Measurements from ENCODE around the gene P3H1. TPM values are rescaled to one million over a fixed set of nuclear protein-coding genes. Genes with fewer than 3 reads are reported as not detected.

P3H1 gene
- total RNA-seq, 2 donors from 2014 or later, result 42.9 to 47.6 TPM

DNA sequence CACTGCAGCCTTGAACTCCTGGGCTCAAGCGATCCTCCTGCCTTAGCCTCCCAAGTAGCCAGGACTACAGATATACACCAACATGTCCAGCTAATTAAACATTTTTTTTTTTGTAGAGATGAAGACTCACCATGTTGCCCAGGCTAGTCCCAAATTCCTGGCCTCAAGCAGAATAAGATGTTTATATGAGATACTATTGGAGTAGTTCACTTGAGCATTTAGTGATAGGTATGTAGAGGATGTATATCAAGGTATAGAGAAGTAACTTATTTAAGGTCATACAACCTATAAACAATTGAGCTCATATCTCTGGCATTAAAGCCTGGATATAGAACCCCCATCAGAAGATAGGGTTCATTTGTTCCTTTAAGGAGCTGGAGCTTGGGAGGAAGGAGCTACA lies 13.3 kb upstream of the P3H1 start:
- no peaks in the 10 kb centered on the region for H3K27me3 ChIP-seq (replicated peaks; ENCODE audit: insufficient read depth)
- H3K4me3 ChIP-seq, result no peak overlapping the region
- ATAC-seq (ENCODE audit: insufficient number of reproducible peaks, low FRiP score, low read depth) (no peak), DNase-seq (ENCODE audit: low spot score) (no peak)
- TF ChIP-seq, protein P1, sequence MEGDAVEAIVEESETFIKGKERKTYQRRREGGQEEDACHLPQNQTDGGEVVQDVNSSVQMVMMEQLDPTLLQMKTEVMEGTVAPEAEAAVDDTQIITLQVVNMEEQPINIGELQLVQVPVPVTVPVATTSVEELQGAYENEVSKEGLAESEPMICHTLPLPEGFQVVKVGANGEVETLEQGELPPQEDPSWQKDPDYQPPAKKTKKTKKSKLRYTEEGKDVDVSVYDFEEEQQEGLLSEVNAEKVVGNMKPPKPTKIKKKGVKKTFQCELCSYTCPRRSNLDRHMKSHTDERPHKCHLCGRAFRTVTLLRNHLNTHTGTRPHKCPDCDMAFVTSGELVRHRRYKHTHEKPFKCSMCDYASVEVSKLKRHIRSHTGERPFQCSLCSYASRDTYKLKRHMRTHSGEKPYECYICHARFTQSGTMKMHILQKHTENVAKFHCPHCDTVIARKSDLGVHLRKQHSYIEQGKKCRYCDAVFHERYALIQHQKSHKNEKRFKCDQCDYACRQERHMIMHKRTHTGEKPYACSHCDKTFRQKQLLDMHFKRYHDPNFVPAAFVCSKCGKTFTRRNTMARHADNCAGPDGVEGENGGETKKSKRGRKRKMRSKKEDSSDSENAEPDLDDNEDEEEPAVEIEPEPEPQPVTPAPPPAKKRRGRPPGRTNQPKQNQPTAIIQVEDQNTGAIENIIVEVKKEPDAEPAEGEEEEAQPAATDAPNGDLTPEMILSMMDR (IDR thresholded peaks at IDR 0.05), result no peak
- H3K36me3 ChIP-seq, result peaks cover 23% of the 10 kb centered on the region
- H3K27ac ChIP-seq, result no peak overlapping the region
- H3K9me3 ChIP-seq, result no peaks in the 10 kb centered on the region
- H3K4me1 ChIP-seq (ENCODE audit: control insufficient read depth in 1 of 2, low read depth in 2 of 2), result peaks cover 3 to 5% of the 10 kb centered on the region in 2 donors

DNA sequence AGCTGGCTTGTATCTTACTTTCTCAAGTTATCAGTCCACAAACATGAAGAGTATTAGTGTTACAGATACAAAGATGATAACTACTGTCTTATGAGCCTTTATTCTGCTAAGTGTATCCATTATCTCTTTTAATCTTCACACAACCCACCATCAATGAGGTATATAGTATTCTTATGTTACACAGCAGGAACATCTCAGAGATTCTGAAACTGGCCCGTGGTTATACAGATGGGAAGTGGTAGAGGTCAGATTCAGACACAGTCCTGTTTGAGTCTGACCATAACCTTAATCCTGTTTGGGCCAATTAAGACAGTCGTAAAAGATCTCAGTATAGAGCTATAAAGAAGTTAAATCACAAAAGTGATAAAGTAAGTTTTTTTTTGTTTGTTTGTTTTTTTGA lies 12.9 kb upstream of the P3H1 start:
- TF ChIP-seq, protein P1 (IDR thresholded peaks at IDR 0.05), result no peak
- ATAC-seq (ENCODE audit: insufficient number of reproducible peaks, low FRiP score, low read depth), result no peak
- Histone ChIP-seq H3K36me3 (peaks cover 26% of the 10 kb centered on the region), H3K4me3 (no peak overlapping the region), H3K9me3 (no peaks in the 10 kb centered on the region), H3K27me3 (replicated peaks; ENCODE audit: insufficient read depth) (no peaks in the 10 kb centered on the region), H3K27ac (no peak overlapping the region), H3K4me1 (ENCODE audit: control insufficient read depth in 1 of 2, low read depth in 2 of 2) (peaks cover under 1 to 1% of the 10 kb centered on the region in 2 donors)
- DNase-seq (ENCODE audit: low spot score), result no peak

- Histone ChIP-seq H3K36me3 (peaks cover 29% of the 10 kb centered on the region), H3K9me3 (no peaks in the 10 kb centered on the region), H3K27ac (no peak overlapping the region), H3K27me3 (replicated peaks; ENCODE audit: insufficient read depth) (no peaks in the 10 kb centered on the region), H3K4me3 (no peak overlapping the region), H3K4me1 (ENCODE audit: control insufficient read depth in 1 of 2, low read depth in 2 of 2) (no peaks in the 10 kb centered on the region)
- ATAC-seq (ENCODE audit: insufficient number of reproducible peaks, low FRiP score, low read depth), result no peak
- no peak for DNase-seq (ENCODE audit: low spot score)
- TF ChIP-seq, protein P1 (IDR thresholded peaks at IDR 0.05), result no peak
These were observed 11.0 kb upstream of the P3H1 start for GRCh38 chr1:42777852-42778251.

DNA sequence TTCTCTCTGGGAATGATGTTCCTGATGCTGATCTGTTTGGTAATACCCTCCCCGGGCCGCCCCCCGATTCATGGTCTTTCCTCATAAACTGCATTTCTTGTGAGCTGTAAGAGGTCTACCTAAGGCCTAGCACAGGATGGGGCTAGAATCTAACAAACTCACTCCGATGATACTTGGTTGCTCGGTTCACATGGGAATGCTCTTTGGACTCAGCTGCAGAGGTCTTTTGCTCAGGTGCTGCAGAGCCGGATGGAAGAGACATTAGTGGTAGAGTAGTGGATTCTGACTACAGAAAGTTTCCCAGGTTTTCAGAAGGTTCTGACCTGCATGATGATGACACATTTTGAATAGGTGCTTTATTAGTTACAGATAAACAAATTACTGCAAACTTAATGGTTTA lies 9.7 kb upstream of the P3H1 start:
- H3K27me3 ChIP-seq (replicated peaks; ENCODE audit: insufficient read depth), result no peaks in the 10 kb centered on the region
- ATAC-seq (ENCODE audit: insufficient number of reproducible peaks, low FRiP score, low read depth) (no peak), DNase-seq (ENCODE audit: low spot score) (no peak)
- H3K4me3 ChIP-seq, result no peak overlapping the region
- TF ChIP-seq, protein P1 (IDR thresholded peaks at IDR 0.05), result no peak
- H3K4me1 ChIP-seq (ENCODE audit: control insufficient read depth in 1 of 2, low read depth in 2 of 2), result no peaks in the 10 kb centered on the region
- no peak overlapping the region for H3K27ac ChIP-seq
- H3K36me3 ChIP-seq, result peaks cover 29% of the 10 kb centered on the region
- no peaks in the 10 kb centered on the region for H3K9me3 ChIP-seq

- no peaks in the 10 kb centered on the region for H3K9me3 ChIP-seq
- ATAC-seq (ENCODE audit: insufficient number of reproducible peaks, low FRiP score, low read depth) (no peak), DNase-seq (ENCODE audit: low spot score) (no peak)
- H3K4me3 ChIP-seq, result no peak overlapping the region
- H3K36me3 ChIP-seq, result peaks cover 27% of the 10 kb centered on the region
- TF ChIP-seq, protein P1 (IDR thresholded peaks at IDR 0.05), result no peak
- H3K27me3 ChIP-seq (replicated peaks; ENCODE audit: insufficient read depth), result no peaks in the 10 kb centered on the region
- H3K27ac ChIP-seq, result no peak overlapping the region
- H3K4me1 ChIP-seq (ENCODE audit: control insufficient read depth in 1 of 2, low read depth in 2 of 2), result peaks cover 0 to 6% of the 10 kb centered on the region in 2 donors
These were observed 8.2 kb upstream of the P3H1 start for GRCh38 chr1:42774928-42775526.

Measured in thoracic aorta (tissue), 2 donors.